Keratinocyte (primary cell): ENCODE results near the gene SLC1A6. TPM values are rescaled to one million over a fixed set of nuclear protein-coding genes. Genes with fewer than 3 reads are reported as not detected.
"Not testable (repeated sequence)": the region's sequence is repeated elsewhere in the genome, so short reads cannot be mapped to it uniquely, and the experiment has no call there.

Source experiments
- DNase-seq: peaks from one replicate; pipeline ENCODE4 v3.0.0-alpha.2; 2011; ENCODE audit warnings: low read depth, missing footprints, low spot score
- FAIRE-seq: peaks from 2 replicates; lab custom pipeline; 2011; peaks lifted over from hg19 to GRCh38; lab: Jason Lieb, UNC
- H2AFZ ChIP-seq: 2 replicates; pipeline ENCODE4 v1.6.0; 2012; ENCODE audit warnings: low read length, control low read depth, inconsistent platforms; ENCODE audit not compliant: control insufficient read depth
- H3K27ac ChIP-seq: 2 replicates; pipeline ENCODE4 v1.5.1; 2011; ENCODE audit warnings: low read length; ENCODE audit not compliant: control insufficient read depth, insufficient read depth
- H3K27me3 ChIP-seq: 3 replicates; pipeline ENCODE4 v1.6.0; 2011; ENCODE audit warnings: low read length; ENCODE audit not compliant: control insufficient read depth, insufficient read depth; ENCODE audit errors: extremely low read depth
- H3K36me3 ChIP-seq, 2 experiments: 2 replicates in 1 of 2; 3 replicates in 1 of 2; pipeline ENCODE4 v1.5.1; 2011; ENCODE audit warnings: low read length in 2 of 2, mild to moderate bottlenecking in 1 of 2; ENCODE audit not compliant: control insufficient read depth in 2 of 2, insufficient read depth in 2 of 2; ENCODE audit errors: extremely low read depth in 1 of 2
- H3K4me1 ChIP-seq: 3 replicates; pipeline ENCODE4 v1.5.1; 2011; ENCODE audit warnings: low read length; ENCODE audit not compliant: control insufficient read depth, insufficient read depth; ENCODE audit errors: extremely low read depth
- H3K4me2 ChIP-seq: 3 replicates; pipeline ENCODE4 v1.6.0; 2011; ENCODE audit warnings: low read depth, low read length; ENCODE audit not compliant: control insufficient read depth, insufficient read depth; ENCODE audit errors: extremely low read depth
- H3K4me3 ChIP-seq, 3 experiments: fragments of 200-600 bp in 1 of 3; sonication (generic) in 1 of 3; 2 replicates in 2 of 3; 3 replicates in 1 of 3; pipeline ENCODE4 v1.5.1; 2011 to 2016; ENCODE audit warnings: low read length in 3 of 3, mild to moderate bottlenecking in 3 of 3, control low read depth in 2 of 3, inconsistent platforms in 1 of 3, low read depth in 1 of 3, mixed read lengths in 1 of 3, mixed run types in 1 of 3, moderate library complexity in 1 of 3; ENCODE audit not compliant: control insufficient read depth in 2 of 3, insufficient read depth in 2 of 3; ENCODE audit errors: extremely low read depth in 1 of 3
- H3K79me2 ChIP-seq: 2 replicates; pipeline ENCODE4 v1.6.0; 2012; ENCODE audit warnings: low read length; ENCODE audit not compliant: control insufficient read depth, insufficient read depth
- H3K9ac ChIP-seq: 3 replicates; pipeline ENCODE4 v1.6.0; 2011; ENCODE audit warnings: low read length; ENCODE audit not compliant: control insufficient read depth, insufficient read depth; ENCODE audit errors: extremely low read depth
- H3K9me1 ChIP-seq: 3 replicates; pipeline ENCODE4 v1.6.0; 2011; ENCODE audit warnings: low read length; ENCODE audit not compliant: control insufficient read depth, insufficient read depth; ENCODE audit errors: extremely low read depth
- H3K9me3 ChIP-seq: 2 replicates; pipeline ENCODE4 v1.5.1; 2012; ENCODE audit warnings: low read depth, low read length; ENCODE audit not compliant: control insufficient read depth
- H4K20me1 ChIP-seq: 3 replicates; pipeline ENCODE4 v1.6.0; 2011; ENCODE audit warnings: low read length; ENCODE audit not compliant: control insufficient read depth, insufficient read depth; ENCODE audit errors: extremely low read depth
- EZH2 ChIP-seq: IDR thresholded peaks from one replicate; pipeline ENCODE4 v1.6.1; 2012; ENCODE audit warnings: inconsistent platforms, mild to moderate bottlenecking, low read length, moderate library complexity
- dilution Hi-C: fragments of 300-500 bp; cut with MboI; formaldehyde crosslinking; loops from one replicate; pipeline ENCODE4 v1.7.0; 2020; ENCODE audit warnings: low sequenced_read_pairs; ENCODE audit not compliant: extremely low pct_ligation_motif_present
- polyA plus RNA-seq, 5 experiments: library from polyadenylated mRNA; depleted of rRNA in 3 of 5; stranded (reverse) in 3 of 5; stranded (forward) in 1 of 5; unstranded in 1 of 5; fragments of >200 nt; gene quantifications; 1 replicate in 1 of 5; 2 replicates in 3 of 5; 3 replicates in 1 of 5; pipeline versions ENCODE4 v1.2.1 to v1.2.3, GENCODE V29; 2011 to 2012; ENCODE audit warnings: missing spikeins in 2 of 5, low read depth in 1 of 5, low replicate concordance in 1 of 5
- TF ChIP-seq, protein P1 (sequence below), 3 experiments: IDR thresholded peaks in 1 of 3; conservative IDR thresholded peaks in 1 of 3; optimal IDR thresholded peaks in 1 of 3; 2 replicates in 2 of 3; 3 replicates in 1 of 3; pipeline versions ENCODE3 to v1.5.1; 2011; ENCODE audit warnings: low read length in 3 of 3, mild to moderate bottlenecking in 3 of 3, moderate library complexity in 2 of 3, control low read depth in 1 of 3, inconsistent platforms in 1 of 3; ENCODE audit not compliant: insufficient read depth in 2 of 3; ENCODE audit errors: extremely low read depth in 1 of 3

SLC1A6 gene
- polyA plus RNA-seq, 1 donor (not counting 4 experiments of a cell fraction or from before 2014, with no cell fraction given) = 0.96 TPM

DNA sequence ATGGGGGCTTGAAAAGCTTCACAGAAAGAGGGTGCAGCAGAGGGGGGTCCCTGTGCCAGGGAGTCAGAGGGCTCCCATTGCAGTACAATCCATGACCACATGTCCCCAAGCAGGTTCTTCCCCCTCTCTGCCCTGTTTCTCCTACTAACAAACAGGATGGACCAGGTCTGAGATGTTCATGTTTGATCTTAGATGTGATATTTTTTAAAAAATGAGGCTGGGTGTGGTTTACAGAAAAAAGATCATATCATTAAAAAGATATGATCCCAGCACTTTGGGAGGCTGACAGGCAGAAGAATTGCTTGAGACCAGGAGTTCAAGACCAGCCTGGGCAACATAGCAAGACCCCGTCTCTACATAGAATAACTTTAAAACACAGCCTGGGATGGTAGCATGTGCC lies 29.2 kb downstream of the SLC1A6 start:
- Histone ChIP-seq H4K20me1 (no peaks in the 10 kb centered on the region), H3K9me1 (no peaks in the 10 kb centered on the region), H2AFZ (no peak overlapping the region), H3K27me3 (no peaks in the 10 kb centered on the region), H3K9me3 (peaks cover 3% of the 10 kb centered on the region), H3K4me1 (no peaks in the 10 kb centered on the region), H3K27ac (no peak overlapping the region), H3K4me3 (no peak overlapping the region), H3K79me2 (no peaks in the 10 kb centered on the region), H3K9ac (no peak overlapping the region), H3K36me3 (no peaks in the 10 kb centered on the region), H3K4me2 (no peak overlapping the region)
- dilution Hi-C loops = no loop called here
- no peak for DNase-seq
- no peak for FAIRE-seq
- TF ChIP-seq, protein P1, sequence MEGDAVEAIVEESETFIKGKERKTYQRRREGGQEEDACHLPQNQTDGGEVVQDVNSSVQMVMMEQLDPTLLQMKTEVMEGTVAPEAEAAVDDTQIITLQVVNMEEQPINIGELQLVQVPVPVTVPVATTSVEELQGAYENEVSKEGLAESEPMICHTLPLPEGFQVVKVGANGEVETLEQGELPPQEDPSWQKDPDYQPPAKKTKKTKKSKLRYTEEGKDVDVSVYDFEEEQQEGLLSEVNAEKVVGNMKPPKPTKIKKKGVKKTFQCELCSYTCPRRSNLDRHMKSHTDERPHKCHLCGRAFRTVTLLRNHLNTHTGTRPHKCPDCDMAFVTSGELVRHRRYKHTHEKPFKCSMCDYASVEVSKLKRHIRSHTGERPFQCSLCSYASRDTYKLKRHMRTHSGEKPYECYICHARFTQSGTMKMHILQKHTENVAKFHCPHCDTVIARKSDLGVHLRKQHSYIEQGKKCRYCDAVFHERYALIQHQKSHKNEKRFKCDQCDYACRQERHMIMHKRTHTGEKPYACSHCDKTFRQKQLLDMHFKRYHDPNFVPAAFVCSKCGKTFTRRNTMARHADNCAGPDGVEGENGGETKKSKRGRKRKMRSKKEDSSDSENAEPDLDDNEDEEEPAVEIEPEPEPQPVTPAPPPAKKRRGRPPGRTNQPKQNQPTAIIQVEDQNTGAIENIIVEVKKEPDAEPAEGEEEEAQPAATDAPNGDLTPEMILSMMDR (optimal IDR thresholded peaks at IDR 0.05 in 1 of 3, IDR thresholded peaks at IDR 0.05 in 1 of 3, conservative IDR thresholded peaks at IDR 0.05 in 1 of 3; ENCODE audit: extremely low read depth in 1 of 3, insufficient read depth in 2 of 3, low read length in 3 of 3) = no peak
- no peak for TF ChIP-seq EZH2

DNA sequence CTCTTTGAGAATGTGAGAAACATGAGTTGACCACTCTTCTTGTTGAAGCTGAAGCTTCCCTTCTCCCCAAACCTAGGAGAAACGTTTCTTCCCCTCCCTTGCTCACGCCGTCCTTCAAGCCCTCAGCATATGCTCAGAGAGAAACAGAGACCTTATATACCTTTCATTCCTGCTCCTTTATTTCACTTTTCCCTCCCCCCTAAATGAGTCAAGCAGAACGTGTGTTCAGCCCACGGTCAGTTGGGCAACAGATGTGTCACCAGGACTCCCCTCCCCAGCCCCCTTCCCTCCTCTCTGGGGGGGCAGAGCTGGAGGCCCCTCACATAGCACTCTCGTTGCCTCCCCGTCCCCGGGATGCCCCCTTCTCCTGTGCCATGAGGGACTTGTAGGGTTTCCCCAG lies 29.8 kb downstream of the SLC1A6 start:
- FAIRE-seq = no peak
- Histone ChIP-seq H3K9ac (no peak overlapping the region), H3K36me3 (no peaks in the 10 kb centered on the region), H4K20me1 (no peaks in the 10 kb centered on the region), H3K9me1 (no peaks in the 10 kb centered on the region), H3K27me3 (no peaks in the 10 kb centered on the region), H3K9me3 (peaks cover 3% of the 10 kb centered on the region), H3K79me2 (no peaks in the 10 kb centered on the region), H3K4me1 (no peaks in the 10 kb centered on the region), H3K4me3 (no peak overlapping the region), H3K4me2 (no peak overlapping the region), H3K27ac (no peak overlapping the region), H2AFZ (no peak overlapping the region)
- no peak for DNase-seq
- dilution Hi-C loops = no loop called here
- TF ChIP-seq, protein P1 (optimal IDR thresholded peaks at IDR 0.05 in 1 of 3, IDR thresholded peaks at IDR 0.05 in 1 of 3, conservative IDR thresholded peaks at IDR 0.05 in 1 of 3; ENCODE audit: extremely low read depth in 1 of 3, insufficient read depth in 2 of 3, low read length in 3 of 3) = no peak
- no peak for TF ChIP-seq EZH2

DNA sequence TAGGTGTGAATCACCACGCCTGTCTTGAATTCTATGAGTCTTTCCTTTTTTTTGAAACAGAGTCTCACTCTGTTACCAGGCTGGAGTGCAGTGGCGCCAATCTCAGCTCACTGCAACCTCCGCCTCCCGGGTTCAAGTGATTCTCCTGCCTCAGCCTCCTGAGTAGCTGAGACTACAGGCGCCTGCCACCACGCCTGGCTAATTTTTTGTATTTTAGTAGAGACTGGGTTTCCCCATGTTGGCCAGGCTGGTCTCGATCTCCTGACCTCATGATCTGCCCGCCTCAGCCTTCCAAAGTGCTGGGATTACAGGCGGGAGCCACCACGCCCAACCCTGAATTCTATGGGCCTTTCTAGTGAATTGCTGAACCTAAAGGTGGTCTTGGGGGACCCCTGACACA lies 30.3 kb downstream of the SLC1A6 start:
- H2AFZ ChIP-seq, FAIRE-seq, DNase-seq, H3K27ac ChIP-seq, H3K36me3 ChIP-seq, H3K9me1 ChIP-seq, H4K20me1 ChIP-seq, H3K79me2 ChIP-seq, H3K9me3 ChIP-seq, H3K4me1 ChIP-seq, H3K9ac ChIP-seq, H3K4me2 ChIP-seq, H3K4me3 ChIP-seq, H3K27me3 ChIP-seq, dilution Hi-C loops: not testable (repeated sequence)
